HG03025 (cell line): ENCODE results near the gene SHISA9.

Experiments used
- ATAC-seq: cut with Tn5 transposase; IDR thresholded peaks from one replicate; pipeline ENCODE4 v1.9.1; 2021; ENCODE audit warnings: mild to moderate bottlenecking, moderate library complexity; ENCODE audit not compliant: unreplicated experiment, low FRiP score

The SHISA9 gene

DNA sequence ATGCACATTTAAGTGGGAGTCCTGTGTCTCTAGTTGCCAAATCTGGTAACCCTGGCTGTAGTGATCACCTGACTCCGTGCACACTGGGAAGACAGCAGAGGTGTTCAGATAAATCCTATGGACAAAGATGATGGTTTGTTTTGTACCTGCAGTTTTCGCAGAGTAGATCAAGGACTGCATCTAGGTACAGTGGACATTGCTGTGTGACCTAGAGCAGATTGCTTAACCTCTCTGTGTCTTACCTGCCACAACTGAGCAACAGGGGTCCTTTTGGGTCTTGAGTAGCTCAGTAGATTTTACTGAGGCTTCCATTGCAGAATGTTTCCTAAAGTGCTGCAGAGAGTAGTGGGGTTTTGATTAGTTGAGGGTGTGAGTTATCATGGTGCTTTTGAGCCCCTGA, 160.8 kb downstream of the SHISA9 start:
- no peak for ATAC-seq

DNA sequence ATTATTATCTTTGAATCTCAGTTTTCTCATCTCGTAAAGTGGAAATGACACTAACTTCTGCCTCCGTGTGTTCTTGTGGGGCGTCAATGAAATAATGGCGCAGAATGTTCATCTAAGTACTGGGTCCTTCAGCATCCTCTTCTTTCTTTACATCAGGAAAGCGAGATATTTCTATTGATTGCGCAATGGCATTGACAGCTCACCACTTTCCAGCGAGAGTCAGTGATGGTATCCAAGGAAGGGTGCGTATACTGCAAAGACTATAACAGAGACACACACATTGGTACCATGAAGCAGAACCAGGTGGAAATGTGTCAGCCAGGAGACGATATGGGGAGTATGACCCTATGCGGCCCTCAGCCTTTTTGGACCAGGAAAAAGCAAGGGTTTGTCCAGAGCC, 162.1 kb downstream of the SHISA9 start:
- no peak for ATAC-seq

DNA sequence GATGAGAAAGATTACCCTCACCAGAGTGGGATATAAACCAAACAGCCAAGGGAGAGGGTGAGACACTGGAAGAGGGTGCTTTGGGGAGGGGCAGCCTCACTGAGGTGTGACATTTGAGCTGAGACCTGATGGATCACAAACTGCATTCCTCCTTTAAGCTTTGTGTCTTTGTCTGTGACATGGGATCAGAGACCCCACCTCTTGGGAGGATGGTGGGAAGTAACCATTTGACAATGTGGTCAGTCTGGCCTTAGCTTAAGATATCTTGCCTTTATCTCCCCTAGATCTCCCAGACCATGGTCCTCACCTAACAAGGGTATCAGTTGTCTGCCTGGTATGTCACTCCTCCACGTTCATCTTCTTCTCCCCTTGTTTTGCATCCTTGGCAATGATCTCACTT, 163.4 kb downstream of the SHISA9 start:
- no peak for ATAC-seq

DNA sequence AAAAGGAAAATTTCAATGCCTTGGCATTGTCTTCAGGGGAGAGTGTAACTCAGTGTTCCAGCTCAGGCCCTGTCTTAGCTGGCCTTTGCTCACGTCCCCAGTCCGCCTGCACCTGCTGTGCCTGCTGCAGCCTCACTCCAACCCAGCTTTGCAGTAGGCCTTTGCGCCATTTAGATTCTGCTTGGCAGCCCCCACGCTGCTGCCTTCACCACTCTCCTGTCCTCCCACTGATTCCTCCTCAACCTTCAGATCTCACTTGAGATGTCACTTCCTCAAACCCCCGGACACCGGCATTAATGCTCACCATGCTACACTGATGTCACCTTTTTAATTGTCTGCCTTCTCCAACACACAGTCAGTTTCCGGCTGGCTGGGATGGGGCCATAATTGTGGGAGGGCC, 166.2 kb downstream of the SHISA9 start:
- no peak for ATAC-seq

DNA sequence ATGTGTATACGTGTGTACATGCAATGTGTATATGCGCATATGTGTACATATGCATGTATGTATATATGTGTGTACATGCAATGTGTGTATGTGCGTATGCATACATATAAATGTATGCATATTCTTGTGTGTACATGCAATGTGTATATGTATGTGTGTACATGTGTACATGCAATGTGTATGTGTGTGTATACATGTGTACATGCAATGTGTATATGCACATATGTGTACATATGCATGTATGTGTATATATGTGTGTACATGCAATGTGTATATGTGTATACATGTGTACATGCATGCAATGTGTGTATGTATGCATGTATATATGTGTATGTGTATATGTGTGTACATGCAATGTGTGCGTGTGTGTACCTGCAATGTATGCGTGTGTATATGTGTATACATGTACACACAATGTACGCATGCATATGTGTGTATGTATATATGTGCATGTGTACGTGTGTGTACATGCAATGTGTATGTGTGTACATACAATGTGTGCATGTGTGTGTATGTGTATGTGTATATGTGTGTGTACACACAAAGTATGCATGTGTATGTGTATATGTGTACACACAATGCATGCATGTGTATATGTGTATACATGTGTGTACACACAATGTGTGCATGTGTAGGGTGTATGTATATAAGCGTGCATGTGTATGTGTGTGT, 167.7 kb downstream of the SHISA9 start:
- no peak for ATAC-seq

DNA sequence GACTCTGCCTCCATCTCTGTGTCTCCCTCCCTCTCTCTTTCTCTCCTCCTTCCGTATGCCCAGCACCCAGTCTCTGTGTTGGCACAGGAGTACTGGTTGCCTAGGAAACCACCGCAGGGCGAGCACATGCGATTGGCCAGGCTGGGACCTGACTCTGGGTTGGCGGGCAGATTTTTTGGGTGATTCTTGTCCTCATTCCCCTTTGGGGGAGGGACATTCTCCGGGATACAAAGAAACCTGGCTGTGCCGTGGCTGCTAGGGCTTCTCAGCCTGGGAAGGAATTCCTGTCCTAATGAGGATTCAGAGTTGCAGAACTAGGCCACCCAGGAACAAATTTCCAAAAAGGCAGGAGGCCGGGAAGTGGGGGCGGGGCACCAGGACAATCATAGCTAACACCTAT, 168.9 kb downstream of the SHISA9 start:
- ATAC-seq: no peak

DNA sequence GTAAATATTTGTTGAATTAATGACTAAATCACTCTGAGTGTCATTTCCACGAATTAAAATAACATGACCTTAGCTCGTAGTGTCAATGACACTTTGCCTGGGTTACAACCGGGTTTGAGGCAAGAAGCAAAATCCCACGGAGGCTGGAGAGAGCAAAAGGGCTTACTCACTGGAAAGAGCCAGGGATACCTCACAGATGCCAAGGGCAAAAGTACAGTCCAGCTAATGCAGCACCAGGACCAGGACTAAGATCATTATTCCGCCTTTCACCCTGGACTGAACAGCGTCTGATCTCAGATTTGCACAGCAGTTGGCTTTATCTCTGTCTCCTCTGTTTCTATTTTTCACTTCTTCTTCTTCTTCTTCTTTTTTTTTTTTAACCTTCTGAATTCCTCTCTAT, 175.5 kb downstream of the SHISA9 start:
- no peak for ATAC-seq

DNA sequence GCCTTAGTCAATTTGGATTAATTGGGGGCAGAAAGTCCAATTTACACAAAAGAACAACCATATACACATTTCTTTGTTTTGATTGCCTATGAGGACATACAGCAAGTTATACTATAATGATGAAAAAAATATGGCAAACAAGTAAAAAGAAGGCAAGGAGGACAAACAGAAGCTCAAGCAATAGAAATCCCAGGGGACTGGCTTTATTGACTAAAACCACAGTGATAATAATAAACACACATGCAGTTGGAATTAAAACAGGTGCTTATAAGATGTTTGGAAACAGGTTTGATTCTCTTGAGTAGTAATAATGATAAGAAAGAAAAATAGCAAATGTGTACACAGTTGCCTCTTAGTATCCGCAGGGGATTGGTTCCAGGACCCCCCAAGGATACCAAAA, 176.4 kb downstream of the SHISA9 start:
- ATAC-seq: no peak

DNA sequence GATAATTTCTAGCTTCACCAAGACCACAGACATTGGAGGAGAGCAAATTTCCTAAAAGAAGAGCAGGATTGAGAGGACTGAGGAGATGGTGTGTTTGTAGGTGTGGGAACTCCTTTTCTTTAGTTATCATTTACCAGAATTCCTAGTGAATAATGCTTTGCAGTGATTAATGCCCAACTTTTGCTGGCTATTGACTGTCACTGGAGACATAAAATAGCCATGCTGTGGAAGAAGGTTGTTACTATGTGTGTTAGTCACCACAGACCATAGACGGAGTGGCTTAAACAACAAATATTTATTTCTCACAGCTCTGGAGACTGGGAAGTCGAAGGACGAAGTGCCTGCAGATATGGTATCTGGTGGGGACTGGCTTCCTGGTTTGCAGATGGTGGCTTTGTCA, 179.1 kb downstream of the SHISA9 start:
- ATAC-seq: no peak

DNA sequence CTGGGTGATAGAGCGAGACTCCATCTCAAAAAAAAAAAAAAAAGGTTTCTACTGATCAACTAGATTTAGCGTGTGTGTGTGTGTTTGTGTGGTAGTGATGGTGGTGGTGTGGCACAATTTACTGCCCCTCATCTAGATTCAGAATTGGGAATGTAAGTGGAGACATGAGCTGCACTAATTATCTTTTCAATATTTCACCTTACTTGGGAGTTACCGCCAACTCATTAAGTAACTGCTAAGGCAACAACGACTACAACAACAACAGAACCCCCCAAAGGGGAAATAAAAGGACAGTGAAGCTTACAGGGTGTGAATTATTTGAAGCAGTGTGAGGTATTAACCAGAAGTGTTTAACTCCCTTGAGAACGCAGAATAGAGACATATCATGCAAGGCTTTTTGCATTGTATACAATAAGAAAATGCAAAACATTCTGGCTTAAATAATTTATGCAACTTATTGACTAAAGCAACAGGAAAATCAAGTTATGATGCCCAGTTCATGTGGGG, 180.5 kb downstream of the SHISA9 start:
- no peak for ATAC-seq

DNA sequence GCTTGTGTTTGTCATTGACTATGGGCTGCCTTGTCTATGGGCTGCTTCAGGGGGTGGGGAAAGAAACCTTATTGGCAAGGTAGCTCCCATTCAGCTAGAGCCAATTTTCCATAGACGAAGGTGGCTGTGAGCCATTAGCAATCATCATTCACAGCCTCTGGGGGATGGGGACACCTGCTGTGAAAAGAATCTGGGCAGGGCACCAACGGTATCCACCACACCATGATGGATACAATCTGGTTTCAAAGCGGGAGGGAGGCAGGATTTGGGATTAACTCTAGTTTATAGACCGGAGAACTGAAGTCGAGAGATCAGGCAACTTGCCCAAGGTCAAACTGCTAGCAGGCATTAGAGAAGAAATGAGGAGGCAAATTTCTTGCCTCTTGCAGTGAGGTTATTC, 182.3 kb downstream of the SHISA9 start:
- no peak for ATAC-seq

DNA sequence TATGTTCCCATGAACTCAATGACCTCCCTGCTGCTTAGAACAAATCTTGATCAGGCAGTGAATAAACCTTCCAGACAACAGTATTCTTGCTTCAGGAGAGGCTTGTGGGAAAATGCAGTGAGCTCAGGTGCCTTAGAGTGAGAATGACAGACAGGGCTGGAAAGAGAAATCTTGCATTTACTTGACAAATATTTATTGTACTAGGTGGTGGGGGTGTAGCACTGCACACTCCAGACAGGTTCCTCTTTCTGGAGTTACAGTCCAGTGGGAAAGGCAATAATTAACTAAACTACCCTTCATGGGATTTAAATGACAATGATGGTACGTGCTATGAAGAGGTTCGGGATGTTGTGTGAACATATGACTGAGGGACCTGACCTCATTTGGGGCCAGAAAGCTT, 182.9 kb downstream of the SHISA9 start:
- no peak for ATAC-seq

DNA sequence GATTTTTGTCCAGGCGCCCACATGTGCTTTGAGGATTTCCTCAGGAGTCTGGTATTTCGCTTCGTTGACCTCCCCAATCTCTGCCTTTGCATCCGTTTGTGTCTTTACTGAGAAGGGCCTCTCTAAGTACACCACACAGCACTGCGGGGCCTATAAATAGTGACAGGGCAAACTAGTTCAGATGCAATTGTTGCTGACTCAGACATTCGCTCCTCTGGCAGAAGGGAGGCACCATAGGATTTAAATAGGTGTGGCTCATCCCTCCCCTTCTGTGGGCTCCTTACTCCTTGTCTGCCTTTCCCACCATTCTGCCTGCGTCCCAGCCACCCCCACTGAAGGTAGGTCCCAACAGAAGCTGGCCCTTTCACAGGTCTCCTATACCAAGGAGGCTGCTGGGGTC, 192.3 kb downstream of the SHISA9 start:
- ATAC-seq: no peak

DNA sequence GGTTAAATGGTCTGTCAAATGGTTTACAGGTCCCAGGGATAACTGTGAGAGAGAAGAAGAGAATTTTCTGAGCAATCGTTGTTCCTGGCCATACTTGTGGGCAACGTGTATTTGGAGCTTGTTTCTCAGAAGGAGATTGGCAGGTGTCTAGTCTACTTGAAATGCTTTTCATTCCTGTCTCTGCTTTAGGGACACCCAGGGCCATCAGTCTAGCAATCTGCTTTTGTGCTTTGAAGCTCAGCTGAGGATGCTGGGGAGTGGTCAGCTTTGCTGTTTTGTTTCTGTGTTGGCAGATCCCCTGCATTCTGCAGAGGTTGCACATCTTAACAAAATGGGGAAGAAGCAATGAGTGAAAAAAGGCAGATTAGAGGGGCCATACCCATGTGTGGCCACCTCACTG, 193.7 kb downstream of the SHISA9 start:
- ATAC-seq: no peak

DNA sequence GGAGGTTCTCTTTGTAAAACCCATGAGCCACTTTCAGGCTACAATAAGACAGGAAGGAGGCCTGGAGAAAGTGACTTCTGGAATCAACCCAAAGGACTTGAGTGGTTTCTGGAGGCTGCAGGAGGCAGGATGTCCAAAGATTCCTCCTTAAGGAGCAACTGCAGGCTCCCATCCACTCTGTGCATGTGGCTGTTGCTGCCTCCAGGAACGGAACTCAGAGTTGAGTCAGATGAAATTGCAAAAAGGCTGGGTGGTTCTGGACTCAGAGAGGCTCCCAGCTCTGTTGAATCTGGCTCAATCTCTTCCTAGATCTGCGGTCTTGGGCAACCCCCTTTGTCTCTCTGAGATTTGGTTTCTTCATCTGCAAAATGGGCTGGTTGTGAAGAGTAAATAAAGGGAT, 197.1 kb downstream of the SHISA9 start:
- ATAC-seq: no peak

DNA sequence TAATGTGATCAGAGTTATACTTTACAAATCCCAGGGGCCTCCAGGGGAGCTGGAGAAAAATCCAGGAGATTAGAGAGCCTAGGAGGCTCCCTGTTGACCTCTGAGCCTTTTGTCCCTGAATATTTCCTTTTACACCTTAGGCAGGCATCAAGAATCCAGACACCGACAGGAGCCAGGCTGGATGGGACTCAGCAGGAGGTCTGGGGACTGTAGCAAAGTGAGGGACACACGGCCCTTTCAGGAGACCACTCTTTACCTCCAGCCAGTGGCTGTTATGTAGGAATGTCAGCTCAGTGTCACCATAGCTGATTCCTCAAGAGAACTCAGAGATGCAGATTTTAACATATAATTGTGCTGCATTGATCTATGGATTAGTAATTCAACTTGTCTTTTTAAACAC, 198.4 kb downstream of the SHISA9 start:
- ATAC-seq: no peak

DNA sequence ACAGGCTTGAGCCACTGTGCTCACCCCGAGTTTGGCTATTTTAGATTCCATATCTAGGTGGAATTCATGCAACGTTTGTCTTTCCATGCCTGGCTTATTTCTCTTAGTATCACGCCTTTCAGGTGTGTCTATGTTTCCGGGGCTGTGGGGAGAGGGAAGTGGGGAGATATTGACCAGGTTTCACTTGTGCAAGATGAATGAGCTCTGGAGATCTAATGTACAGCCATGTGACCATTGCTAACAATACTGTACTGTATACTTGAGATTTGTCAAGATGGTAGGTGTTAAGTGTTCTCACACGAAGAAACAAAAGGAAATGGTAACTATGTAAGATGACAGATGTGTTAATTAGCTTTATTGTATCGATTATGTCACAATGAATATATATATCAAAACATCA, 199.6 kb downstream of the SHISA9 start:
- no peak for ATAC-seq

DNA sequence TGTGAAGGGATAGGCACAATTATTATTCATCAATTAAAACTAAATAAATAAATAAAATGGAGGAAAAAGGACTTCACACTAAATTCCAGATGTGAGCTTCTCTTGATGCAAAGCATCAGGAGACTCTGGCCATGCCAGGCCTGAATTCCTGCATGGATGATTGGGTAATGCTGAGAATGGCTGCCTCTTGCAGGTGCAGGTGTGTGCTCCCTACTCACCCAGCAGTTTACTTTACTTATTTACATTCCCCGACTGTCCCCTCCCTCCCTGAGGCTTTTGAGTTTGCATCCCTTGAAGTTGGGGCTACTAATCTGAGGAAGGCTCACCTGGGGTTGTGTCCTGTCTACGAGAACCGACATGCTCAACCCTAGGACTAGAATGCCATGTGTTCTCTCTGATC, 200.4 kb downstream of the SHISA9 start:
- no peak for ATAC-seq

DNA sequence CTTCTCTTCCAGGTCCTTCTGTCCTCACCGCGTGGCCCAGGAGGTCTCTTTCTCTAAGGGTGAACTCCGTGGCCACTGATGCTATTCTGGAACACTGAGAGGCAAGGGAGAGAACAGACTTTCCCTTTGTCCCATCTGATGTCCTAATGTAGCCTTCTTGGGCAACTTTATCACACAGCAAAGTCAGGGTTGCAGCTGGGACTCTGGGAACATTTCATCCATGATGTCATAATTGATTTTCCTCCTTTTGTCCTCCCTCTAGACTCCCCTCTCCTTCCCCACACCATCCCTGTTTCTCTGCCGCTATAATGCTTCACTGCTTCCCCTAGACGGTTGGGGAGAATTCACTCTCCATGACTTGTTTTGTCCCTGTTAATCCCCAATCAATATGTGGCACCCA, 201.0 kb downstream of the SHISA9 start:
- no peak for ATAC-seq

DNA sequence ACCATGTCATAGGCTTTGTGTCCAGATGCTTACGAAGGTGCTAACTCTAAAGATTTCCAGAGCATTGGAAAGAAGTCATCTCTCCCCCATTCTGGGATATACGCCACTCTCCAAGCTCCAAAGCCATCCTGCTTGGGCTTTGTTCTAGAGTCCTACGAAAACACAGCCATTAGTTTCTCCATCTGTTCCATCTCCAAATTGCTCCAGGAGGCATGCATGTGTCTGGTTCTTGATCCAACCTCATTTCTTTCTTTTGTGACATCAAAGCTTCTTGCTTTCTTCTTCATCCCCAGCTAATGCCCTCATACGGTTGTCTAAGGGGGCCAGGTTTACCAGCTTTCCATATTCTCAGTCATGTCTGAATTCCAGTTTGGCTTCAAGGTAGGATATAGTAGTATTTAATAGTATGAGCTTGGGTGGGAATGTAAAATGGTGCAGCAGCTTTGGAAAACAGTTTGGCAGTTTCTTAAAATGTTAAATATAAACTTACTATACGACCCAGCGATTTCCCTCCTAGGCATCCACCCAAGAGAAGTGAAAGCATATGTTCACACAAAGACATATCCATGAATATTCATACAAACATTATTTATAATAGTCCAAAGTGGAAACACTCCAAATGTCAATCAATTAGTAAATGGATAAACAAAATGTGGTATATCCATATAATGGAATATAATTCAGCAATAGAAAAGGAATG, 202.6 kb downstream of the SHISA9 start:
- no peak for ATAC-seq

DNA sequence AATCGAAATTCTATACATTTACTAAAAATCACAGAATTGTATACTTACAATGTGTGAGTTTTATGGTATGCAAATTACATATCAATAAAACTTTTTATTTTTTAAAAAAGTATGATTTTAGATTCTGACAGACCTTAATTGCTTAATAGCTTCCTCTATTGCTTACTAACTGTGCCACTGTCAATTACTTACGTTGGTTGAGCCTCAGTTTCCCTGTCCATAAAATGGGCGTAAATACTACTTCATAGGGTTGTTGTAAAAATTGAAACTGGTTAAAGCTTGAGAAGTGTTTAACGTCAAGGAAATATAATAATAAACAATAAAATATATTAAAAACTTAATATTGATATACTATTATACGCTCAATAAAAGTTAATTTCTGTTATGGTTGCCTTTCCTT, 203.4 kb downstream of the SHISA9 start:
- ATAC-seq: no peak

DNA sequence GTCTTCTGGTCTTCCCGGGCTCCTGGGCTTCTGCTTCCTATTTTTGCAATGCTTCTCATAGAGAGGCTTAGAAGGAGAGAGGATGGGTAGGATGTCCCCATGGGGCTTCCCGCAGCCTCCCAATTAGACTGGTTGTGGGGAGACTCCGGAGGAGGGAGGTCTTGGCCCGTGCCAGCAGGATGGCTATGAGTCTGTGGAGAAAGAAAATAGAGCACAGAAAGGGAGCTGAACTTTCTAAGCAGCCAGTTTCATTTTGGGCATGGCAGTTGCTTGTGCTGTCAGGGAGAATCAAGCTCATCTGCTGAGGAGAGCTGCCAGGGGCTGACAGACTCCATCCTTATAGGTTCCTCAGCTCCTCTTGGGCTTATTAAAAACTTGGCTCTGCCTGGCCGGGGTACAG, 204.0 kb downstream of the SHISA9 start:
- ATAC-seq: no peak
